ENCODE results near the gene ZNF385A. TPM values are rescaled to one million over a fixed set of nuclear protein-coding genes. Genes with fewer than 3 reads are reported as not detected.

ZNF385A gene
- total RNA-seq, 1 experiment from 2014 or later = 5.9 TPM

DNA sequence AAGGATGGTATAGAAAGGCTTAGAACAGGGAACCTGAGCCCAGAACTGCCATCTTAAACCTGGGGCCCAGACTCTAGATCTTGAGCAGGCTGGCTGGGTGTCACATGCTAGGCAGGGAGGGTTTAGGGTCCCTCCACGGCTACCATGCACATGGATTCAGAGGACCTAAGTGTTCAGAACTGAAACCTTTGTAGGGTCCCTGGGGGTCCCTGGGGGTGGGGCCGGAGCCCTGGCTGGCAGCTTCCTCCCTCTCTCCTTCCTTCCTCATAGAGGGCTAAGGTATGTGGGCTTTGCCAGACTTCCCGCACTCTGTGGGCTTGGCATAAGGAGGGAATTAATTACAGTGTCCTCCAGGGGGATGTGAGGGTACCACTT, 4.6 kb upstream of the ZNF385A start:
- no peak overlapping the region for H3K4me3 ChIP-seq (ENCODE audit: low read depth in 2 of 2, low read length in 2 of 2)
- CTCF ChIA-PET = no interaction called here
- intact Hi-C loops (cut with micrococcal nuclease; ENCODE audit: unreplicated experiment) (no loop called here), in situ Hi-C loops (cut with HindIII; ENCODE audit: low pct_unique_long_range_greater_than_20kb, low sequenced_read_pairs) (no loop called here)
- no peaks in the 10 kb centered on the region; the same call in none of the 2 replicates for H3K4me1 ChIP-seq (ENCODE audit: control insufficient read depth, insufficient read depth, low read length)
- H3K9me3 ChIP-seq (ENCODE audit: control insufficient read depth, insufficient read depth, low read depth, low read length) = no peaks in the 10 kb centered on the region
- no peak overlapping the region for H3K27ac ChIP-seq (ENCODE audit: low read length)
- no peaks in the 10 kb centered on the region for H3K27me3 ChIP-seq (ENCODE audit: control insufficient read depth, insufficient read depth, low read length)
- TF ChIP-seq, protein P1, sequence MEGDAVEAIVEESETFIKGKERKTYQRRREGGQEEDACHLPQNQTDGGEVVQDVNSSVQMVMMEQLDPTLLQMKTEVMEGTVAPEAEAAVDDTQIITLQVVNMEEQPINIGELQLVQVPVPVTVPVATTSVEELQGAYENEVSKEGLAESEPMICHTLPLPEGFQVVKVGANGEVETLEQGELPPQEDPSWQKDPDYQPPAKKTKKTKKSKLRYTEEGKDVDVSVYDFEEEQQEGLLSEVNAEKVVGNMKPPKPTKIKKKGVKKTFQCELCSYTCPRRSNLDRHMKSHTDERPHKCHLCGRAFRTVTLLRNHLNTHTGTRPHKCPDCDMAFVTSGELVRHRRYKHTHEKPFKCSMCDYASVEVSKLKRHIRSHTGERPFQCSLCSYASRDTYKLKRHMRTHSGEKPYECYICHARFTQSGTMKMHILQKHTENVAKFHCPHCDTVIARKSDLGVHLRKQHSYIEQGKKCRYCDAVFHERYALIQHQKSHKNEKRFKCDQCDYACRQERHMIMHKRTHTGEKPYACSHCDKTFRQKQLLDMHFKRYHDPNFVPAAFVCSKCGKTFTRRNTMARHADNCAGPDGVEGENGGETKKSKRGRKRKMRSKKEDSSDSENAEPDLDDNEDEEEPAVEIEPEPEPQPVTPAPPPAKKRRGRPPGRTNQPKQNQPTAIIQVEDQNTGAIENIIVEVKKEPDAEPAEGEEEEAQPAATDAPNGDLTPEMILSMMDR (IDR thresholded peaks at IDR 0.05) = no peak
- TF ChIP-seq, protein P2, sequence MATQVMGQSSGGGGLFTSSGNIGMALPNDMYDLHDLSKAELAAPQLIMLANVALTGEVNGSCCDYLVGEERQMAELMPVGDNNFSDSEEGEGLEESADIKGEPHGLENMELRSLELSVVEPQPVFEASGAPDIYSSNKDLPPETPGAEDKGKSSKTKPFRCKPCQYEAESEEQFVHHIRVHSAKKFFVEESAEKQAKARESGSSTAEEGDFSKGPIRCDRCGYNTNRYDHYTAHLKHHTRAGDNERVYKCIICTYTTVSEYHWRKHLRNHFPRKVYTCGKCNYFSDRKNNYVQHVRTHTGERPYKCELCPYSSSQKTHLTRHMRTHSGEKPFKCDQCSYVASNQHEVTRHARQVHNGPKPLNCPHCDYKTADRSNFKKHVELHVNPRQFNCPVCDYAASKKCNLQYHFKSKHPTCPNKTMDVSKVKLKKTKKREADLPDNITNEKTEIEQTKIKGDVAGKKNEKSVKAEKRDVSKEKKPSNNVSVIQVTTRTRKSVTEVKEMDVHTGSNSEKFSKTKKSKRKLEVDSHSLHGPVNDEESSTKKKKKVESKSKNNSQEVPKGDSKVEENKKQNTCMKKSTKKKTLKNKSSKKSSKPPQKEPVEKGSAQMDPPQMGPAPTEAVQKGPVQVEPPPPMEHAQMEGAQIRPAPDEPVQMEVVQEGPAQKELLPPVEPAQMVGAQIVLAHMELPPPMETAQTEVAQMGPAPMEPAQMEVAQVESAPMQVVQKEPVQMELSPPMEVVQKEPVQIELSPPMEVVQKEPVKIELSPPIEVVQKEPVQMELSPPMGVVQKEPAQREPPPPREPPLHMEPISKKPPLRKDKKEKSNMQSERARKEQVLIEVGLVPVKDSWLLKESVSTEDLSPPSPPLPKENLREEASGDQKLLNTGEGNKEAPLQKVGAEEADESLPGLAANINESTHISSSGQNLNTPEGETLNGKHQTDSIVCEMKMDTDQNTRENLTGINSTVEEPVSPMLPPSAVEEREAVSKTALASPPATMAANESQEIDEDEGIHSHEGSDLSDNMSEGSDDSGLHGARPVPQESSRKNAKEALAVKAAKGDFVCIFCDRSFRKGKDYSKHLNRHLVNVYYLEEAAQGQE (IDR thresholded peaks at IDR 0.05; ENCODE audit: insufficient read depth in 1 of 2, low read depth in 2 of 2, low read length in 1 of 2) = no peak
- TF ChIP-seq SIN3A (IDR thresholded peaks at IDR 0.05; ENCODE audit: borderline replicate concordance, insufficient read depth, low read depth, low read length) (no peak), POLR2AphosphoS5 (IDR thresholded peaks at IDR 0.05; ENCODE audit: low read depth, low read length) (no peak), TCF7L2 (IDR thresholded peaks at IDR 0.05; ENCODE audit: low read depth, low read length) (no peak)
- ATAC-seq (no peak), DNase-seq (ENCODE audit: low read depth, low spot score) (no peak)
- POLR2A ChIA-PET = no interaction called here
- no peaks in the 10 kb centered on the region for H3K36me3 ChIP-seq (ENCODE audit: control insufficient read depth, insufficient read depth, low read length)
- no TSS peak for BruUV-seq (replicated peaks)

DNA sequence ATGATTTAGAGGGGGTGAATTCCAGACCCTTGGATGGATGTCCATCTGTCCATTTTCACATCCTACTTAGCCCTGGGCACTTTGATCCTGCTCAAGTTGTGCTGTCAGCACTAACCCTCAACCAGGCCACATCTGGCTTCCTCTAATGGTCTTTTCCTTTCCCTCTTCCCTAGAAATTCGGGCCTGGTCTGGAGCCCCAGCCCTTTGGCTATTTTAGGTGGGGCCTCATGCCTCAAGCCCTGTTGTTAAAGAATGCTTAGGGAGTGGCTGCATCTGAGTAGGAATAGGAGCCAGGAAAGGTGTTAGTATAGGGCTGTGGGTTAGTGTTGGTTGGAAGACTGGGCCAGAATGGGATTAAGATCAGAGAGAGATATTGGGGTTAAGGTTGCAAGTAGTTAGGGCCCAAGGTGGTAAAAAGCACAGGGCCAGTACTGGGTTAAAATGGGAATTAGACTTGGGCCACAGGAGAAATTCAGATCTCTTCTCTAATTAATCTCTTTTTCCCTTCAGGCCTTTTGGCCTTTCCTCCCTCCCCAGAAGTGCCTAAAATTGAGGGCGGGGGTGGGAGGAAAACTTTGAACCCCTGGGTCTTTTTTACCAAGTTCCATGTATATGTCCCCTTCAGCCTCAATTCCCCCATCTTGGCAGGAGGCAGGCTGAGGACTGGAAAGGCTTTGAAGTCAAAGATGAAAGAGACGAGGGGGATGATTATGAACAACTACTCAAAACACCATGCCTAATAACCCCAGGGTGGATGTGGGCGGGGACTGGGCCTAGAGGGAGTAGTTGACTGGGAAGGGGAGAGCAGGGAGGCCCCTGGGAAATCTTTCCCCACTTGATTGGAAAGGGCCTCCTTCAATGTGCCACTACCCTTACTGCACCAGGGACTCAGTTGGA, 4.0 kb upstream of the ZNF385A start:
- CTCF ChIA-PET = interaction anchor here (0.5 to 1.2 kb wide), 2 partner anchors 9 to 71 kb away, joined by 3 to 4 read pairs; no protein-coding TSS in a partner anchor
- H3K4me3 ChIP-seq (ENCODE audit: low read depth in 2 of 2, low read length in 2 of 2) = no peak overlapping the region
- H3K27ac ChIP-seq (ENCODE audit: low read length) = no peak overlapping the region
- intact Hi-C loops (cut with micrococcal nuclease; ENCODE audit: unreplicated experiment) = no loop called here
- in situ Hi-C loops (cut with HindIII; ENCODE audit: low pct_unique_long_range_greater_than_20kb, low sequenced_read_pairs) = no loop called here
- TF ChIP-seq, protein P2 (IDR thresholded peaks at IDR 0.05; ENCODE audit: insufficient read depth in 1 of 2, low read depth in 2 of 2, low read length in 1 of 2) = no peak
- TF ChIP-seq SIN3A (IDR thresholded peaks at IDR 0.05; ENCODE audit: borderline replicate concordance, insufficient read depth, low read depth, low read length) = no peak
- TF ChIP-seq, protein P1 (IDR thresholded peaks at IDR 0.05) = no peak
- TF ChIP-seq TCF7L2 (IDR thresholded peaks at IDR 0.05; ENCODE audit: low read depth, low read length) = no peak
- TF ChIP-seq POLR2AphosphoS5 (IDR thresholded peaks at IDR 0.05; ENCODE audit: low read depth, low read length) = no peak
- no peaks in the 10 kb centered on the region; the same call in none of the 2 replicates for H3K4me1 ChIP-seq (ENCODE audit: control insufficient read depth, insufficient read depth, low read length)
- no peaks in the 10 kb centered on the region for H3K9me3 ChIP-seq (ENCODE audit: control insufficient read depth, insufficient read depth, low read depth, low read length)
- H3K27me3 ChIP-seq (ENCODE audit: control insufficient read depth, insufficient read depth, low read length) = no peaks in the 10 kb centered on the region
- BruUV-seq (replicated peaks) = no TSS peak
- DNase-seq (ENCODE audit: low read depth, low spot score) (no peak), ATAC-seq (no peak)
- POLR2A ChIA-PET = no interaction called here
- H3K36me3 ChIP-seq (ENCODE audit: control insufficient read depth, insufficient read depth, low read length) = no peaks in the 10 kb centered on the region

All from Panc1 (cell line).